Left ventricle myocardium inferior (tissue), 1 donor: ENCODE data around the gene CHSY1. TPM values are rescaled to one million over a fixed set of nuclear protein-coding genes. Genes with fewer than 3 reads are reported as not detected.

Experiments used
- DNase-seq: peaks from one replicate; pipeline ENCODE4 v3.0.0-alpha.2; 2020
- H3K27ac ChIP-seq: fragments of 200-600 bp; replicated peaks from 2 replicates; pipeline ENCODE4 v1.8.0; 2021
- H3K27me3 ChIP-seq: fragments of 200-600 bp; 2 replicates; pipeline ENCODE4 v1.8.0; 2021; ENCODE audit warnings: low read depth
- H3K36me3 ChIP-seq: fragments of 200-600 bp; 2 replicates; pipeline ENCODE4 v1.8.0; 2021
- H3K4me1 ChIP-seq: fragments of 200-600 bp; 2 replicates; pipeline ENCODE4 v1.8.0; 2021
- H3K4me3 ChIP-seq: fragments of 200-600 bp; 2 replicates; pipeline ENCODE4 v1.8.0; 2021; ENCODE audit warnings: mild to moderate bottlenecking, moderate library complexity
- H3K9me3 ChIP-seq: fragments of 200-600 bp; replicated peaks from 2 replicates; pipeline ENCODE4 v1.8.0; 2021
- intact Hi-C: fragments of 100-400 bp; cut with micrococcal nuclease; formaldehyde crosslinking; loops from one replicate; pipeline ENCODE4 v1.11.0; 2022
- total RNA-seq: library from RNA; stranded (reverse); fragmentation: NEBNext Ultra II Directional; extraction: Animal tissue kit (Norgen Biotek cat#: 25700); gene quantifications from one replicate; pipeline ENCODE4 v1.2.1, GENCODE V29; 2021
- TF ChIP-seq, protein P1 (sequence below): fragments of 200-600 bp; IDR thresholded peaks from 2 replicates; pipeline ENCODE4 v1.8.0; 2021; ENCODE audit warnings: antibody characterized with exemption, mild to moderate bottlenecking, borderline replicate concordance
- donor health status: DM: no; HTN: yes; CAD: no; lungs with severe emphysema.

CHSY1 gene
- total RNA-seq, 1 donor from 2014 or later: 15.1 TPM

DNA sequence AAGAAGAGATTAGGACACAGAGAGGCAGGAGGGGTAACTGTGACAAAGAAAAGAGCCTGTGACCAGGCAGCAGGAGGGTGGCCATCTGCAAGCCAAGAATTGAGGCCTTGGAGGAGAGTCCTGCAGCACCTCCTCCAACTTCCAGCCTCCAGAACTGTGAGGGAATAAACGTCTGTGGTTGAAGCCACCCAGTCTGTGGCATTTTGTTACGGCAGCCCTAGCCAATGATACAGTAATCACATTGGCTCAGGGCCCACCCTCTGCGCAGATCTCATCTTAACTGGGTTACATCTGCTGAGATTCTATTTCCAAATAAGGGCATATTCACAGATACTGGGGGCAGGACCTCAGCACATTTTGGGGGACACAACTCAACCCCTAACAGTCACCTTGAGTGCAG lies 14.2 kb upstream of the CHSY1 start:
- H3K9me3 ChIP-seq: no peaks in the 10 kb centered on the region
- H3K27ac ChIP-seq: peak overlapping the region; percentile 45
- H3K4me3 ChIP-seq: no peak overlapping the region
- H3K27me3 ChIP-seq: no peaks in the 10 kb centered on the region
- no peak for DNase-seq
- peaks cover 22% of the 10 kb centered on the region for H3K4me1 ChIP-seq
- TF ChIP-seq, protein P1, sequence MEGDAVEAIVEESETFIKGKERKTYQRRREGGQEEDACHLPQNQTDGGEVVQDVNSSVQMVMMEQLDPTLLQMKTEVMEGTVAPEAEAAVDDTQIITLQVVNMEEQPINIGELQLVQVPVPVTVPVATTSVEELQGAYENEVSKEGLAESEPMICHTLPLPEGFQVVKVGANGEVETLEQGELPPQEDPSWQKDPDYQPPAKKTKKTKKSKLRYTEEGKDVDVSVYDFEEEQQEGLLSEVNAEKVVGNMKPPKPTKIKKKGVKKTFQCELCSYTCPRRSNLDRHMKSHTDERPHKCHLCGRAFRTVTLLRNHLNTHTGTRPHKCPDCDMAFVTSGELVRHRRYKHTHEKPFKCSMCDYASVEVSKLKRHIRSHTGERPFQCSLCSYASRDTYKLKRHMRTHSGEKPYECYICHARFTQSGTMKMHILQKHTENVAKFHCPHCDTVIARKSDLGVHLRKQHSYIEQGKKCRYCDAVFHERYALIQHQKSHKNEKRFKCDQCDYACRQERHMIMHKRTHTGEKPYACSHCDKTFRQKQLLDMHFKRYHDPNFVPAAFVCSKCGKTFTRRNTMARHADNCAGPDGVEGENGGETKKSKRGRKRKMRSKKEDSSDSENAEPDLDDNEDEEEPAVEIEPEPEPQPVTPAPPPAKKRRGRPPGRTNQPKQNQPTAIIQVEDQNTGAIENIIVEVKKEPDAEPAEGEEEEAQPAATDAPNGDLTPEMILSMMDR: no peak
- intact Hi-C loops: no loop called here
- peaks cover 9% of the 10 kb centered on the region for H3K36me3 ChIP-seq

DNA sequence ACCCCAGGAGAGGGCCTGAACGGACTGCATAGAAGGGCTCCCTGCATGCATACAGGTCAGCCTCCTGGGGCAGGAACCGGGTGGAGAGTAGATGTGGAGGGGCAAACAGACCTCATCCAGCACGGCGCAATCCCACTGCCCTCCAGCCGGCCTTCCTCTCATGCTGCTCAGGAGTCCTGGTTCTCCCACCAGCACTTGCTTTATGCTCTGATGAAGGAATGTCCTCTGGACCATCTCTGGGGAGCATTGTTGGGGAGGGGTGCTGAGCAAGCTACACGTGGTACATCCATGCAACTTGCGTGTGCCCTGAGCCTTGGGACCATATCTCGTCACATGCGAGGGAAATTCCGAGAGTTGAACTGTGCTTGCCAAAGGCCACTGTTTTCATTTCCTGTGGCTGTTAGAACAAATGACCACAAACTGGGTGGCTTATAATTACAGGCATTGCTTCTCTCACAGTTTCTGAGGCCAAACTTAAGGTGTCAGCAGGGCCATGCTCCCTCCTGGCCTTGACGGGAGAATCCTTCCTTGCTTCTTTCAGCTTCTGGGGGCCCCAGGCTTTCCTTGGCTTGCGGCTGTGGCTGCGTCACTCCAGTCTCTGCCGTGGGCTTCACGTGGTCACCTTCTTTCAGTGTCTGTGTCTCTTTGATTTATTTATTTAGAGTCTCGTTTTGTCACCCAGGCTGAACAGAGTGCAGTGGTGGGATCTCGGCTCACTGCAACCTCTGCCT lies 13.2 kb upstream of the CHSY1 start:
- no peak for DNase-seq
- H3K4me3 ChIP-seq: no peak overlapping the region
- no peaks in the 10 kb centered on the region for H3K27me3 ChIP-seq
- H3K9me3 ChIP-seq: no peaks in the 10 kb centered on the region
- no peak overlapping the region for H3K27ac ChIP-seq
- H3K36me3 ChIP-seq: no peaks in the 10 kb centered on the region
- H3K4me1 ChIP-seq: peaks cover 22% of the 10 kb centered on the region
- TF ChIP-seq, protein P1: no peak
- intact Hi-C loops: no loop called here

GRCh38 chr15:101264011-101264410 lies 12.2 kb upstream of the CHSY1 start:
- no peaks in the 10 kb centered on the region for H3K36me3 ChIP-seq
- H3K27ac ChIP-seq: no peak overlapping the region
- intact Hi-C loops: no loop called here
- DNase-seq: no peak
- TF ChIP-seq, protein P1: no peak
- H3K4me1 ChIP-seq: peaks cover 22% of the 10 kb centered on the region
- no peaks in the 10 kb centered on the region for H3K9me3 ChIP-seq
- no peak overlapping the region for H3K4me3 ChIP-seq
- no peaks in the 10 kb centered on the region for H3K27me3 ChIP-seq

- H3K4me3 ChIP-seq: no peak overlapping the region
- H3K27ac ChIP-seq: no peak overlapping the region
- no peak for DNase-seq
- peaks cover 25% of the 10 kb centered on the region for H3K4me1 ChIP-seq
- intact Hi-C loops: no loop called here
- TF ChIP-seq, protein P1: no peak
- H3K36me3 ChIP-seq: no peaks in the 10 kb centered on the region
- no peaks in the 10 kb centered on the region for H3K27me3 ChIP-seq
- H3K9me3 ChIP-seq: no peaks in the 10 kb centered on the region
Measured at GRCh38 chr15:101262551-101262950, 10.7 kb upstream of the CHSY1 start.

GRCh38 chr15:101258238-101259144 lies 6.6 kb upstream of the CHSY1 start:
- TF ChIP-seq, protein P1: peak; percentile 87
- intact Hi-C loops: loop anchor here (2.0 to 5.0 kb wide), 2 partner anchors 166 to 240 kb away; no protein-coding TSS in a partner anchor
- no peak for DNase-seq

More at GRCh38 chr15:101258238-101259144, 6.6 kb upstream of the CHSY1 start:
- no peak overlapping the region for H3K27ac ChIP-seq
- H3K36me3 ChIP-seq: no peaks in the 10 kb centered on the region
- peaks cover 25% of the 10 kb centered on the region for H3K4me1 ChIP-seq
- no peaks in the 10 kb centered on the region for H3K9me3 ChIP-seq
- no peak overlapping the region for H3K4me3 ChIP-seq
- H3K27me3 ChIP-seq: no peaks in the 10 kb centered on the region
